Measurements from ENCODE around the gene PPM1A.

Gene PPM1A

GRCh38 chr14:60229614-60230013 is 19.4 kb upstream of the PPM1A start:
- H3K4me2 ChIP-seq (ENCODE audit: low read depth, low read length, poor library complexity, severe bottlenecking) = no peak overlapping the region

GRCh38 chr14:60232185-60232584 is 16.8 kb upstream of the PPM1A start:
- Histone ChIP-seq H3K36me3 (ENCODE audit: low read length) (0 out of 2 replicates have a peak, but pooled peaks cover 3% of the 10 kb centered on the region), H3K79me2 (ENCODE audit: insufficient read depth, low read length) (no peaks in the 10 kb centered on the region), H3K27me3 (ENCODE audit: low read length) (no peaks in the 10 kb centered on the region), H3F3A (ENCODE audit: insufficient read depth) (no peaks in the 10 kb centered on the region), H2AFZ (ENCODE audit: low read depth, low read length, severe bottlenecking) (no peak overlapping the region), H3K9me2 (replicated peaks; ENCODE audit: insufficient read depth, low read length) (no peaks in the 10 kb centered on the region), H4K20me1 (ENCODE audit: low read depth, low read length) (no peaks in the 10 kb centered on the region), H3K9me3 (ENCODE audit: insufficient read depth, low read length) (no peaks in the 10 kb centered on the region; the same call in 1 of the 2 replicates), H3K27ac (ENCODE audit: low read depth, low read length) (no peak overlapping the region), H3K4me3 (ENCODE audit: insufficient read depth, low read length, poor library complexity, severe bottlenecking) (no peak overlapping the region), H3K9ac (ENCODE audit: low read length) (no peak overlapping the region), H3K4me2 (ENCODE audit: low read depth, low read length, poor library complexity, severe bottlenecking) (no peak overlapping the region)
- TF ChIP-seq EZH2phosphoT487 (conservative IDR thresholded peaks at IDR 0.05; ENCODE audit: low read length) = no peak
- TF ChIP-seq CTCF (IDR thresholded peaks at IDR 0.05; ENCODE audit: insufficient read depth, low read length, poor library complexity, severe bottlenecking) = no peak

More at GRCh38 chr14:60229614-60230013, 19.4 kb upstream of the PPM1A start:
- Histone ChIP-seq H3K4me3 (ENCODE audit: insufficient read depth, low read length, poor library complexity, severe bottlenecking) (no peak overlapping the region), H3K27ac (ENCODE audit: low read depth, low read length) (no peak overlapping the region), H3K27me3 (ENCODE audit: low read length) (no peaks in the 10 kb centered on the region), H4K20me1 (ENCODE audit: low read depth, low read length) (no peaks in the 10 kb centered on the region), H3K79me2 (ENCODE audit: insufficient read depth, low read length) (no peaks in the 10 kb centered on the region), H2AFZ (ENCODE audit: low read depth, low read length, severe bottlenecking) (no peak overlapping the region), H3K9me2 (replicated peaks; ENCODE audit: insufficient read depth, low read length) (no peaks in the 10 kb centered on the region), H3F3A (ENCODE audit: insufficient read depth) (no peaks in the 10 kb centered on the region), H3K9me3 (ENCODE audit: insufficient read depth, low read length) (no peaks in the 10 kb centered on the region; the same call in 1 of the 2 replicates), H3K36me3 (ENCODE audit: low read length) (0 out of 2 replicates have a peak, but pooled peaks cover 3% of the 10 kb centered on the region), H3K9ac (ENCODE audit: low read length) (no peak overlapping the region)
- no peak for TF ChIP-seq CTCF (IDR thresholded peaks at IDR 0.05; ENCODE audit: insufficient read depth, low read length, poor library complexity, severe bottlenecking)
- TF ChIP-seq EZH2phosphoT487 (conservative IDR thresholded peaks at IDR 0.05; ENCODE audit: low read length) = no peak

GRCh38 chr14:60233251-60233650 is 15.8 kb upstream of the PPM1A start:
- no peaks in the 10 kb centered on the region for H3K79me2 ChIP-seq (ENCODE audit: insufficient read depth, low read length)
- H3K27ac ChIP-seq (ENCODE audit: low read depth, low read length) = no peak overlapping the region
- 0 out of 2 replicates have a peak, but pooled peaks cover 3% of the 10 kb centered on the region for H3K36me3 ChIP-seq (ENCODE audit: low read length)
- no peaks in the 10 kb centered on the region for H4K20me1 ChIP-seq (ENCODE audit: low read depth, low read length)
- no peak overlapping the region for H2AFZ ChIP-seq (ENCODE audit: low read depth, low read length, severe bottlenecking)
- no peaks in the 10 kb centered on the region; the same call in 1 of the 2 replicates for H3K9me3 ChIP-seq (ENCODE audit: insufficient read depth, low read length)
- TF ChIP-seq EZH2phosphoT487 (conservative IDR thresholded peaks at IDR 0.05; ENCODE audit: low read length) (no peak), CTCF (IDR thresholded peaks at IDR 0.05; ENCODE audit: insufficient read depth, low read length, poor library complexity, severe bottlenecking) (no peak)
- no peaks in the 10 kb centered on the region for H3F3A ChIP-seq (ENCODE audit: insufficient read depth)
- no peaks in the 10 kb centered on the region for H3K9me2 ChIP-seq (replicated peaks; ENCODE audit: insufficient read depth, low read length)
- H3K4me2 ChIP-seq (ENCODE audit: low read depth, low read length, poor library complexity, severe bottlenecking) = no peak overlapping the region
- no peak overlapping the region for H3K9ac ChIP-seq (ENCODE audit: low read length)
- no peaks in the 10 kb centered on the region for H3K27me3 ChIP-seq (ENCODE audit: low read length)
- H3K4me3 ChIP-seq (ENCODE audit: insufficient read depth, low read length, poor library complexity, severe bottlenecking) = no peak overlapping the region
